GM18508 (cell line): ENCODE measurements around the gene PCK2.

Experiments
- ATAC-seq: cut with Tn5 transposase; IDR thresholded peaks from one replicate; pipeline ENCODE4 v1.9.1; 2021; ENCODE audit warnings: moderate number of reproducible peaks; ENCODE audit not compliant: insufficient read depth, unreplicated experiment

PCK2 gene

DNA sequence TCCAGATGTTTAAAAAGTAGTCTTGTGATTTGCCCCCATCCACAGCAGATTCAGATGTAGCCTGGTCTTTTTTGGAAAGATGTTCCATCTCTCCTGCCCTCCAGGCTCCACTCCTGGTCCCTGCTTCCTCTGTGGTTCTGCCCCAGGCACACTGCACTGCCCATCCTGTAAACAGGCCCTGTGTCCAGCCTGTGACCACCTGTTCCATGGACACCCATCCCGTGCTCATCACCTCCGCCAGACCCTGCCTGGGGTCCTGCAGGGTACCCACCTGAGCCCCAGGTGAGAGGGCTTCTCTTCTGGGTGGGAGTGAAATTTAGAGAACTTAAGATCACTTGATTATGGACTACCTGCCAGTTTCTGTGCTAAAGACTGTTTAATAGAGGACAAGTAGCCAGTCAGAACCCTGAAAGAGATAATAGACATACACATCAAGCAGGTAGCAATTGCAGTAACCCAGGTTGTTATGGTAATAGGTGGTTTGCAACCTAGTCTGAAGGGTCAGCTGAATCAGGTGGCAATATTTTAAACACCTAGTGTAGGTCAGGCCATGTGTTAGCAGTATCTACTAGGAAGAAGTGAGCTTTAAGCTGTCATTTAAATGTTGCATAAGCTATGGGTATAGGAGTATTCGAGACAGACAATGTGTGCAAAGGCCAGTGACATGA lies 55.3 kb downstream of the PCK2 start:
- ATAC-seq, result no peak

DNA sequence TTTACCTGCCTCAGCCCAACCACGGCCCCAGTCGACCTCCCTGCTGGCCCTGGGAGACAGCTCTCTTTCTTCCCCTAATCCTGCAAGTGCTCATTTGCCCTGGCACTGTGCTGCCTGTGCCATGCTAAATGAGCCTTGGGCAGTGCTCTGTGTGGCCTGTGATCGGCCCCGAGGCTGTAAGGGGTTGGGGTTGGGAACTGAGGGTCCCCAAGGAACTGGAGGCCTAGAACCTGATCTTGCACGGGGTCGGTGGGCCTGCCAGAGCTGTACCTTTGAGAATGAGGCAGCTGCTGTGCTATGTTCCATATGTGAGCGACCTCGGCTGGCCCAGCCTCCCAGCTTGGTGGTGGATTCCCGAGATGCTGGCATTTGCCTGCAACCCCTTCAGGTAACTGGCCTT lies 56.0 kb downstream of the PCK2 start:
- no peak for ATAC-seq

DNA sequence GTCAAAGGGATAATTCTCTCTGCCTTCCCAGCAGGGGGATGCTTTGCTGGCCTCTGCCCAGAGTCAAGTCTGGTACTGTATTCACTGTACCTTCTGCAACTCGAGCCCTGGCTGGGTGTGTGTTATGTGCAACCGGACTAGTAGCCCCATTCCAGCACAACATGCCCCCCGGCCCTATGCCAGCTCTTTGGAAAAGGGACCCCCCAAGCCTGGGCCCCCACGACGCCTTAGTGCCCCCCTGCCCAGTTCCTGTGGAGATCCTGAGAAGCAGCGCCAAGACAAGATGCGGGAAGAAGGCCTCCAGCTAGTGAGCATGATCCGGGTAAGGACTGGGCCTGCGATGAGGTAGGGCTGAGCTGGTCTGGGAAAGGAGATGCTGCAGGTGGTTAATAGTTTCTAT lies 56.5 kb downstream of the PCK2 start:
- ATAC-seq, result no peak

DNA sequence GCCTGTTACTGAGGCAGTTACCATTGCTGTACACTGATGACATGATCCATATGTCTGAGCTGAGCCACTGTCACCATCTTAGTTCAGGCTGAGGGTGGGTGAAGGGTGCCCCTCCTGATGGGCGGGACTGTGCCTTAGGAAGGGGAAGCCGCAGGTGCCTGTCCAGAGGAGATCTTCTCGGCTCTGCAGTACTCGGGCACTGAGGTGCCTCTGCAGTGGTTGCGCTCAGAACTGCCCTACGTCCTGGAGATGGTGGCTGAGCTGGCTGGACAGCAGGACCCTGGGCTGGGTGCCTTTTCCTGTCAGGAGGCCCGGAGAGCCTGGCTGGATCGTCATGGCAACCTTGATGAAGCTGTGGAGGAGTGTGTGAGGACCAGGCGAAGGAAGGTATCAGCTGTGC lies 56.9 kb downstream of the PCK2 start:
- no peak for ATAC-seq

DNA sequence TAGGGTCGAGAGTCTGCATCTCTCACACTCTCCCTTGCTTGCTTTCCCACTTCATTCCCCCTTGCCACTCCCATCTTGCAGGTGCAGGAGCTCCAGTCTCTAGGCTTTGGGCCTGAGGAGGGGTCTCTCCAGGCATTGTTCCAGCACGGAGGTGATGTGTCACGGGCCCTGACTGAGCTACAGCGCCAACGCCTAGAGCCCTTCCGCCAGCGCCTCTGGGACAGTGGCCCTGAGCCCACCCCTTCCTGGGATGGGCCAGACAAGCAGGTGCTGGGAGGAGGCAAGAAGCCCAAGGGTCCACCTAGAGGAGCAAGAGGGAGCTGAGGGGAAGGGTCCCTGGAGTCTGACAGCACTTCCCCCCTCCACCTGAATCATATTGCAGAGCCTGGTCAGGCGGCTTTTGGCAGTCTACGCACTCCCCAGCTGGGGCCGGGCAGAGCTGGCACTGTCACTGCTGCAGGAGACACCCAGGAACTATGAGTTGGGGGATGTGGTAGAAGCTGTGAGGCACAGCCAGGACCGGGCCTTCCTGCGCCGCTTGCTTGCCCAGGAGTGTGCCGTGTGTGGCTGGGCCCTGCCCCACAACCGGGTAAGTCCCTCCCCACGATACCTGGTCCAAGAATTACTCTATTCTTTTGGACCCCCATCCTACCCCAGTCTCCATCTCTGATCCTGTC lies 57.4 kb downstream of the PCK2 start:
- ATAC-seq, result no peak
